Keratinocyte (primary cell): ENCODE data around the gene DHODH.

Source experiments
- CTCF ChIP-seq, 3 experiments: IDR thresholded peaks in 1 of 3; conservative IDR thresholded peaks in 1 of 3; optimal IDR thresholded peaks in 1 of 3; 2 replicates in 2 of 3; 3 replicates in 1 of 3; pipeline versions ENCODE3 to v1.5.1; 2011; ENCODE audit warnings: low read length in 3 of 3, mild to moderate bottlenecking in 3 of 3, moderate library complexity in 2 of 3, control low read depth in 1 of 3, inconsistent platforms in 1 of 3; ENCODE audit not compliant: insufficient read depth in 2 of 3; ENCODE audit errors: extremely low read depth in 1 of 3
- EZH2 ChIP-seq: IDR thresholded peaks from one replicate; pipeline ENCODE4 v1.6.1; 2012; ENCODE audit warnings: inconsistent platforms, mild to moderate bottlenecking, low read length, moderate library complexity

- TF ChIP-seq CTCF (optimal IDR thresholded peaks at IDR 0.05 in 1 of 3, IDR thresholded peaks at IDR 0.05 in 1 of 3, conservative IDR thresholded peaks at IDR 0.05 in 1 of 3; ENCODE audit: extremely low read depth in 1 of 3, insufficient read depth in 2 of 3, low read length in 3 of 3) (no peak), EZH2 (no peak)
Observed at GRCh38 chr16:72029567-72030271, 21.2 kb downstream of the DHODH start.
